ENCODE measurements around the gene GINM1.

GINM1 gene

GRCh38 chr6:149615805-149616204 is 49.6 kb downstream of the GINM1 start:
- in situ Hi-C loops (cut with HindIII; ENCODE audit: low sequenced_read_pairs): no loop called here
- DNase-seq (ENCODE audit: low read depth): no peak
- no peak overlapping the region for H3K4me3 ChIP-seq (ENCODE audit: low read depth, low read length)
- no peak for TF ChIP-seq CTCF (IDR thresholded peaks at IDR 0.05; ENCODE audit: low read depth, low read length, missing control alignments)

GRCh38 chr6:149627672-149628071 is 61.5 kb downstream of the GINM1 start:
- no peak overlapping the region for H3K4me3 ChIP-seq (ENCODE audit: low read depth, low read length)
- TF ChIP-seq CTCF (IDR thresholded peaks at IDR 0.05; ENCODE audit: low read depth, low read length, missing control alignments): no peak
- DNase-seq (ENCODE audit: low read depth): no peak
- in situ Hi-C loops (cut with HindIII; ENCODE audit: low sequenced_read_pairs): no loop called here

GRCh38 chr6:149628875-149629510 is 62.8 kb downstream of the GINM1 start:
- no peak for TF ChIP-seq CTCF (IDR thresholded peaks at IDR 0.05; ENCODE audit: low read depth, low read length, missing control alignments)
- in situ Hi-C loops (cut with HindIII; ENCODE audit: low sequenced_read_pairs): no loop called here
- no peak overlapping the region for H3K4me3 ChIP-seq (ENCODE audit: low read depth, low read length)
- no peak for DNase-seq (ENCODE audit: low read depth)

- in situ Hi-C loops (cut with HindIII; ENCODE audit: low sequenced_read_pairs): no loop called here
- H3K4me3 ChIP-seq (ENCODE audit: low read depth, low read length): no peak overlapping the region
- DNase-seq (ENCODE audit: low read depth): no peak
- no peak for TF ChIP-seq CTCF (IDR thresholded peaks at IDR 0.05; ENCODE audit: low read depth, low read length, missing control alignments)
These were observed 68.1 kb downstream of the GINM1 start for GRCh38 chr6:149634315-149634714.

- no peak for DNase-seq (ENCODE audit: low read depth)
- in situ Hi-C loops (cut with HindIII; ENCODE audit: low sequenced_read_pairs): no loop called here
- no peak for TF ChIP-seq CTCF (IDR thresholded peaks at IDR 0.05; ENCODE audit: low read depth, low read length, missing control alignments)
- H3K4me3 ChIP-seq (ENCODE audit: low read depth, low read length): no peak overlapping the region
These were observed 69.9 kb downstream of the GINM1 start for GRCh38 chr6:149636124-149636523.
